LNCaP clone FGC (cell line): ENCODE results near the gene ACSS3.

ENCODE experiments used
- DNase-seq: peaks from one replicate; pipeline ENCODE4 v3.0.0-alpha.2; 2011; ENCODE audit warnings: low read depth
- H3K4me3 ChIP-seq: 2 replicates; pipeline ENCODE4 v1.5.1; 2011; ENCODE audit warnings: mild to moderate bottlenecking, low read depth, low read length, control low read depth
- TF ChIP-seq, protein P1 (sequence below): IDR thresholded peaks from 2 replicates; pipeline ENCODE4 v1.5.1; 2012; ENCODE audit warnings: mild to moderate bottlenecking; ENCODE audit not compliant: control insufficient read depth, insufficient read depth; ENCODE audit errors: extremely low read depth

The ACSS3 gene

DNA sequence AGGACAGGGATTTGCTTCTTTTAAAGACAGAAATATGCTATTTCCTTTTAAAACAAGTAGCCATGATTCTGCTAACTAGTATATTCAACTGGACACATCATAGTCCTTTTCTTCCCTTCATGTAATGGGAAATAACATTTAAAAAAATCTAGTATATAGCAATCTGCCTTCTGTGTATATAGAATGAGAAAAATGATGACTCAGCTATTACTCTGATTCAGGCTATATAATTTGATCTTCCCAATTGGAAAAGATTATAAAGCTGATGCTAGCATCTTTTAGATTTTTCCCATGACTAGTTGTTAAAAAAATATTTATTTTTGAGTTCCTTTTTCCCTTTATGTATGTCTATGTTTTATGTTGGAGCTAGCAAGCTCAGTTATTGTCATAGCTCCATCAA, 86.9 kb downstream of the ACSS3 start:
- H3K4me3 ChIP-seq, result no peak overlapping the region
- no peak for DNase-seq
- TF ChIP-seq, protein P1, sequence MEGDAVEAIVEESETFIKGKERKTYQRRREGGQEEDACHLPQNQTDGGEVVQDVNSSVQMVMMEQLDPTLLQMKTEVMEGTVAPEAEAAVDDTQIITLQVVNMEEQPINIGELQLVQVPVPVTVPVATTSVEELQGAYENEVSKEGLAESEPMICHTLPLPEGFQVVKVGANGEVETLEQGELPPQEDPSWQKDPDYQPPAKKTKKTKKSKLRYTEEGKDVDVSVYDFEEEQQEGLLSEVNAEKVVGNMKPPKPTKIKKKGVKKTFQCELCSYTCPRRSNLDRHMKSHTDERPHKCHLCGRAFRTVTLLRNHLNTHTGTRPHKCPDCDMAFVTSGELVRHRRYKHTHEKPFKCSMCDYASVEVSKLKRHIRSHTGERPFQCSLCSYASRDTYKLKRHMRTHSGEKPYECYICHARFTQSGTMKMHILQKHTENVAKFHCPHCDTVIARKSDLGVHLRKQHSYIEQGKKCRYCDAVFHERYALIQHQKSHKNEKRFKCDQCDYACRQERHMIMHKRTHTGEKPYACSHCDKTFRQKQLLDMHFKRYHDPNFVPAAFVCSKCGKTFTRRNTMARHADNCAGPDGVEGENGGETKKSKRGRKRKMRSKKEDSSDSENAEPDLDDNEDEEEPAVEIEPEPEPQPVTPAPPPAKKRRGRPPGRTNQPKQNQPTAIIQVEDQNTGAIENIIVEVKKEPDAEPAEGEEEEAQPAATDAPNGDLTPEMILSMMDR, result no peak

DNA sequence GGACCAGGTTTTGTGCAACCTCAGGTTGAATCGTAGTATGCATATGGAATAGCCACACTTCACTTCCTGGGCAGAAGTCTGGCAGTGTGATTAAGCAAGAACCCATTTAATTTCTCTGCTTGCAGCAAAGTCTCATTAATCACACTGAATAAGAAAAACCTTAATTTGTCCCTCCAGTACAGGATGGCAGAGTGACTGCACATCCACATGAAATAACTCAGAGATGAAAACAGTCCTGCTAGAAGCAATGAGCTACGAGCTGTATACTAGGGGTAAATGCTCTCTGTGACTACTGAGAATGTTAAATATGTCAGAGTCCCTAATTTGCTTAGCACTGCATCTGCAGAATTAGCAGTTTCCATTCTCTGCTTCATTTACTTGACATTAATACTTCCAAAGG, 88.9 kb downstream of the ACSS3 start:
- no peak for DNase-seq
- TF ChIP-seq, protein P1, result no peak
- H3K4me3 ChIP-seq, result no peak overlapping the region

DNA sequence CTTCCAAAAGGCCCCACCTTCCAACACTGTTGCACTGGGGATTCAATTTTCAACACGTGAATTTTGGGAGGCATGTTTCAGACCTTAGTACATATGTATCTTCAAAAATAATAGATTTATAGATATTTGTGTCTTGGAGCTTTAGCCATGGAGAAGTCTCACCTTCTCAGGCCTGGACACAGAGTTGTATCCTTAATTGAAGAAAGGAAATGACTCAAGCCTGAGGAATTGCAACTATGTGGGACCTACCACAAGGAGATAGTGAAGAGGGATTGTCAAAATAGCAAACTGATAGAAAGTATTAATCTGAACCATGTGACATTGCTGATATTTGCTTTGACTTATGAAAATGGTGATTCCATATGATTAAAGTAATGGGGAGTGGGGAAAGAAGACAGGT, 89.8 kb downstream of the ACSS3 start:
- no peak overlapping the region for H3K4me3 ChIP-seq
- no peak for DNase-seq
- TF ChIP-seq, protein P1, result no peak

DNA sequence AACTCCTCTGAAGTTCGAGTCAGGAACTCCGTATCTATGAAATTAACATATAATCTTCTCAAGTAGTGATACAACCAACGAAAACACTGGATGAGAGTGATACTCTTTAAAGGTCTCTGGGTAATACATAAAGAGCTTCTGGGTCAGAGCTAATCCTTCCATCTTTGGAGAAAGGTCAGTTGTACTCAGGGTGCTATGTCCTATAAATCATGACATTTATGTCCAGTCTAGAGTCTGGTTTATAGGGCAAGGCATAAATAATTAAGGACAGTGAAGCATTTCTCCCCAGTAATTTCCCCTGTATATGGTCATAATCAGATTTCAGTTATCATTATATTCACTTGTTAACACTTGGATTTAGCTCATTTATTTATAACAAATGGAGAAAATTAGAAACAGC, 90.6 kb downstream of the ACSS3 start:
- no peak overlapping the region for H3K4me3 ChIP-seq
- TF ChIP-seq, protein P1, result no peak
- DNase-seq, result no peak

DNA sequence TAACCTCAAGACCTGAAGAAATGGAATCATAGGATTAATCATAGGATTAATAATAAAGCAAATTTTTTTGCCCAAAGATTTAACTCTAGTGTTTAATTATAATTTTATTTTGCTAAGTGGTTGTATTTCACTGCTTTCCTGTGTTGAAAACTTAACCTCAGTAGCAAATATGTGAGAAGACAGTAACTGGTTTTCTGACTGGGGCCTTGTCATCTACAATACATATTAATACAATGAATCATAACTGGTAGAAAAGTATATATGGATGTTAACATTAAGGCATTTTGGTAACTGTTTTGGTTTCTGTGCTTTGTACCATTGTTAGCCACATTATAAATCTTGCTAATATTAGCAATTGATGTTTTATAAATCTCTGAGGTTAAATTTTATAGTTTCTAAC, 92.2 kb downstream of the ACSS3 start:
- H3K4me3 ChIP-seq, result no peak overlapping the region
- DNase-seq, result no peak
- TF ChIP-seq, protein P1, result no peak

DNA sequence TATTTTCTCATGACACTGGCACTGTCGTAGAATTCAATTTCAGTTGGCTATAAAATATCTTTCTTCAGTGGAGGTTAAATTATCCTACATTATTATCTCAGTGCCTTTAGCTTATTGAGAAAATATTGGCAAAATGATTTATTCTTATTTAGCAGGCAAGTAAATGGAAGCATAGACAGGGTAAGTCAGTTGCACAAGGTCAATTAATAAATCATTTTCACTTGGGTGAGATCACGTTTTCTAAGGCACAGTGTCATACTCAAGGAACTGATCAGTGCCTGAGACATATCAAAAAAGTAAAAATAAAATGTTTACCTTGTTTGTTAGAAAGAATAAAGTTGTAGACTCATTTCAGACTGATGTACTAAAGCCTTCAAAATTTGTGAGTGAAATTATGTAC, 95.0 kb downstream of the ACSS3 start:
- H3K4me3 ChIP-seq, result no peak overlapping the region
- no peak for DNase-seq
- TF ChIP-seq, protein P1, result no peak

DNA sequence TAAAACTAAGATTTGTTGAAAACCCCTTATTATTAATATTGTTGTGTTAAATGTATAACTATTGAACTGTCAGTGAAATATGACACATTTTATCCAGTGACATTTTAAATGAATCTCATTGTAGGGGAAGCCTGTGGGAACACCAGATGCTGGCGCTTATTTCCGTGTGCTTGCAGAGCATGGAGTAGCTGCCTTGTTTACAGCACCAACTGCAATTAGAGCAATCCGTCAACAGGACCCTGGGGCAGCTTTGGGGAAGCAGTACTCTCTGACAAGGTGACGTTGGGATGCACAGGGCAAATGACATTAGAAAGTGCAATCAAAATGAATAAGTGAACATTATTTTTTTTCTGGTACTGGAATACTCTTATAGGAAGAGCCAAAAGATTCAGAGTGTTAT, 96.8 kb downstream of the ACSS3 start:
- TF ChIP-seq, protein P1, result no peak
- H3K4me3 ChIP-seq, result no peak overlapping the region
- no peak for DNase-seq
